ENCODE data around the gene FRMD4A. TPM values are rescaled to one million over a fixed set of nuclear protein-coding genes. Genes with fewer than 3 reads are reported as not detected.
"Not testable (repeated sequence)": the region's sequence is repeated elsewhere in the genome, so short reads cannot be mapped to it uniquely, and the experiment has no call there.

The FRMD4A gene
- total RNA-seq, 2 donors from 2014 or later, result 55.9 to 81.0 TPM

GRCh38 chr10:13717571-13717935, 613.2 kb downstream of the FRMD4A start:
- H3K27ac ChIP-seq, result peak overlapping the region in 1 of 2 donors; percentile 17
- no peak for DNase-seq (ENCODE audit: low spot score)
- ATAC-seq (ENCODE audit: insufficient number of reproducible peaks, low FRiP score, low read depth), result no peak
- no peaks in the 10 kb centered on the region for H3K27me3 ChIP-seq (replicated peaks; ENCODE audit: insufficient read depth)
- peaks cover 10 to 46% of the 10 kb centered on the region in 2 donors for H3K4me1 ChIP-seq (ENCODE audit: control insufficient read depth in 1 of 2, low read depth in 2 of 2)
- peak overlapping the region; percentile 61 for H3K4me3 ChIP-seq
- no peaks in the 10 kb centered on the region for H3K36me3 ChIP-seq
- TF ChIP-seq, protein P1, sequence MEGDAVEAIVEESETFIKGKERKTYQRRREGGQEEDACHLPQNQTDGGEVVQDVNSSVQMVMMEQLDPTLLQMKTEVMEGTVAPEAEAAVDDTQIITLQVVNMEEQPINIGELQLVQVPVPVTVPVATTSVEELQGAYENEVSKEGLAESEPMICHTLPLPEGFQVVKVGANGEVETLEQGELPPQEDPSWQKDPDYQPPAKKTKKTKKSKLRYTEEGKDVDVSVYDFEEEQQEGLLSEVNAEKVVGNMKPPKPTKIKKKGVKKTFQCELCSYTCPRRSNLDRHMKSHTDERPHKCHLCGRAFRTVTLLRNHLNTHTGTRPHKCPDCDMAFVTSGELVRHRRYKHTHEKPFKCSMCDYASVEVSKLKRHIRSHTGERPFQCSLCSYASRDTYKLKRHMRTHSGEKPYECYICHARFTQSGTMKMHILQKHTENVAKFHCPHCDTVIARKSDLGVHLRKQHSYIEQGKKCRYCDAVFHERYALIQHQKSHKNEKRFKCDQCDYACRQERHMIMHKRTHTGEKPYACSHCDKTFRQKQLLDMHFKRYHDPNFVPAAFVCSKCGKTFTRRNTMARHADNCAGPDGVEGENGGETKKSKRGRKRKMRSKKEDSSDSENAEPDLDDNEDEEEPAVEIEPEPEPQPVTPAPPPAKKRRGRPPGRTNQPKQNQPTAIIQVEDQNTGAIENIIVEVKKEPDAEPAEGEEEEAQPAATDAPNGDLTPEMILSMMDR (IDR thresholded peaks at IDR 0.05), result no peak
- no peaks in the 10 kb centered on the region for H3K9me3 ChIP-seq

DNA sequence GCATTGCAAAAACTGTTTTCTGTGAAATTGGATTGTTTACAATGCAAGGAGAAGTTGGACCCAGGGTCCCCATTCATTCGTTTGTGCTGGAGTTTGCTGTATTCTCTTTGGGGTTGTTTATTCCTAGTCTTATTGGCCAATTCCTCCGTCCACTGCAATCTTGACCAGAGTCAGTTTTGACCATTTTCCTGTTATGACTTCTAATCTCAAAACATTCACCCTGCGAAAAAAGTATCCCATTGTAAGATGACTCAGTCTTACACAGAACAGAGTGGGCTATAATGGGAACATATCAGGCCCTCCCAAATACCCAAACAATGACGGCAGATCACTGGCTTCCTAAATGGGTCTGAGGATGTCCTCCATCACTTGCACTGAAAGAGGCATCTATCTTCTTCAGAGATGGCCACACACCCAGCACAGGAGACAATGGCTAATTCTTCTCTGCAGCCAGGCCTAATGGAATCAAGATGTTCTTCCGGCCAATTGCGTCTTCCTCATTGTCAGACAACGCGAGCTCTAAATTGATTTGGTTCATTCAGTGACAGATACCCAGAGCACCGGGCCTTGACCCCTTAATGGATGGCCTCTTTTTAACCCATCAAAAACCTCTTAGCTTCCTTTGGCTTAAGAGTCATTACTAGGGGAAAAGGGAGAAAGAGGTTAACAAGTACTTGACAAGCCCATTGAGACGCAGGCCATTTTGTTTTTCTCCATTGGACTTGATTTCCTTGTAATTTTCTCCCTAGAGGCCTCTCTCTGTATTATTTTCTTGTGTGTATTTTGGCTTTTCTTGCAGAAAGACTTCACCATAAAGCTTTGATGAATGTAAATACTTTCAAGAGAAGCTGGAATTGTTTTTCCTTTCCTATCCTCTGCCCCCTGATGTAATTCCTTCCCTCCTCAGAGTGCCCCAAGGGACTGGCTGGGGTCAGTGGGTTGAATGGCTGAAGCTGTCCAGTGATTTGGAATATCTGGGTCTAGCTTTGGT, 614.3 kb downstream of the FRMD4A start:
- Histone ChIP-seq H3K27ac (peak overlapping the region in 1 of 2 donors; percentile 7), H3K36me3 (no peaks in the 10 kb centered on the region), H3K27me3 (replicated peaks; ENCODE audit: insufficient read depth) (no peaks in the 10 kb centered on the region), H3K4me3 (no peak overlapping the region), H3K9me3 (no peaks in the 10 kb centered on the region), H3K4me1 (ENCODE audit: control insufficient read depth in 1 of 2, low read depth in 2 of 2) (peaks cover 10 to 53% of the 10 kb centered on the region in 2 donors)
- ATAC-seq (ENCODE audit: insufficient number of reproducible peaks, low FRiP score, low read depth) (no peak), DNase-seq (ENCODE audit: low spot score) (no peak)
- TF ChIP-seq, protein P1 (IDR thresholded peaks at IDR 0.05), result no peak

GRCh38 chr10:13715596-13715995, 615.1 kb downstream of the FRMD4A start:
- H3K27ac ChIP-seq; H3K9me3 ChIP-seq; H3K27me3 ChIP-seq (replicated peaks; ENCODE audit: insufficient read depth); H3K36me3 ChIP-seq; DNase-seq (ENCODE audit: low spot score); ATAC-seq (ENCODE audit: insufficient number of reproducible peaks, low FRiP score, low read depth); H3K4me3 ChIP-seq: not testable (repeated sequence)
- H3K4me1 ChIP-seq (ENCODE audit: control insufficient read depth in 1 of 2, low read depth in 2 of 2), result peaks cover 10 to 53% of the 10 kb centered on the region in 2 donors

- Histone ChIP-seq H3K9me3 (no peaks in the 10 kb centered on the region), H3K4me3 (no peak overlapping the region), H3K27me3 (replicated peaks; ENCODE audit: insufficient read depth) (no peaks in the 10 kb centered on the region), H3K36me3 (no peaks in the 10 kb centered on the region), H3K27ac (no peak overlapping the region), H3K4me1 (ENCODE audit: control insufficient read depth in 1 of 2, low read depth in 2 of 2) (peaks cover 10 to 57% of the 10 kb centered on the region in 2 donors)
- DNase-seq (ENCODE audit: low spot score) (no peak), ATAC-seq (ENCODE audit: insufficient number of reproducible peaks, low FRiP score, low read depth) (no peak)
- TF ChIP-seq, protein P1 (IDR thresholded peaks at IDR 0.05), result no peak
Measured at GRCh38 chr10:13715100-13715499, 615.6 kb downstream of the FRMD4A start.

DNA sequence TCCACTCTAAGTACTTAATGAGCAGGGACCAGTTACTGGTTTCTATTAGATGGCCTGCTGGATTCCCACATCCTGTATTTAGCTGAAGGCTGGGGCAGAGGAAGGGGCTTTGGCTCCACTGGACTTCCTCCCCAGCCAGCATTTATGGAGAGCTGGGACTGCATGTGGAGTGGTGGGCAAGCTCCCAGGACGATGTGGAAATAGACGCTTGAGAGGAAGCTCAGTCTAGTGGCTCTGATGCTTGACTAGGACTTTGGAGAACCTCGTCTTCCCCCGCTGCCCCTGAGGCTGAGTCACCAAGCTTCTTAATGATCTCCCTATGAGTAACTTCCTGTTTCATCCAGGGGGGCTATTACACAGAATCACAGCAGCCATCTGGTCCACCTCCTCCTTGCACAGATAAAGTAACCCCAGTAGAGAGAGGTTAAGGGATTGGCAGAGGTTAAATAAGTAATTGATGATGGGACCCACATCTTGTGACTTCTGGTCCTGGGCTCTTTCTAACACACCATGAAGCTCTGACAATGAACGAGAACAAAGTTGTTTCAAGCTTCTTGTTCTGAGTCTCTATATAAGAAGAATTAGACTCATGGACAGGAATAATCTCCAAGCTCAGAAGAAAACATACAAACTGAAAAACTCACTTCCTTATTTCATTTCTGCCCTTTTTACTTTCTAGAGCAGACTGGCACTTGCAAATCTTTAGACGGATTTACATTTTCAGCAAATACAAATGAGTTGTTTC, 617.7 kb downstream of the FRMD4A start:
- ATAC-seq (ENCODE audit: insufficient number of reproducible peaks, low FRiP score, low read depth), result no peak
- Histone ChIP-seq H3K9me3 (no peaks in the 10 kb centered on the region), H3K27me3 (replicated peaks; ENCODE audit: insufficient read depth) (no peaks in the 10 kb centered on the region), H3K4me3 (no peak overlapping the region), H3K36me3 (no peaks in the 10 kb centered on the region), H3K27ac (peak overlapping the region in 1 of 2 donors; percentile 24), H3K4me1 (ENCODE audit: control insufficient read depth in 1 of 2, low read depth in 2 of 2) (peaks cover 4 to 55% of the 10 kb centered on the region in 2 donors)
- DNase-seq (ENCODE audit: low spot score), result peak; percentile 63
- TF ChIP-seq, protein P1 (IDR thresholded peaks at IDR 0.05), result no peak
